Activated naive CD4-positive, alpha-beta T cell treated with anti-CD3 and anti-CD28 coated beads, Interleukin-2, amount 50 U/mL, for 16 hours (primary cell): ENCODE data around the gene ZNF3.

Experiments used
- DNase-seq: peaks from one replicate; pipeline ENCODE4 v3.0.0-alpha.2; 2020

ZNF3 gene

DNA sequence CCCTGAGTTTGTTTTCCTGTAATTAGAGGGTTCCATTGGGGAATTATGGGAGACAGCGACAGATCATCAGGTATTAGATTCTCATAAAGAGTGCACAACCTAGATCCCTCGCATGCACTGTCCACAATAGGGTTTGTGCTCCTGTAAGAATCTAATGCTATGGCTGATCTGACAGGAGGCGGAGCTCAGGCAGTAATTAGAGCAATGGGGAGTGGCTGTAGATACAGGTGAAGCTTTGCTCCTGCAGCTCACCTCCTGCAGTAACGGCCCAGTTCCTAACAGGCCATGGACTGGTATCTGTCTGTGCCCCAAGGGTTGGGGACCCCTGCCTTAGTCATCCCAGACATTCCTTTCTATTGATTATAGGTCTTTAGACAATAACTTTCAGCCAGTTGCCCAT, 32.8 kb downstream of the ZNF3 start:
- no peak for DNase-seq

DNA sequence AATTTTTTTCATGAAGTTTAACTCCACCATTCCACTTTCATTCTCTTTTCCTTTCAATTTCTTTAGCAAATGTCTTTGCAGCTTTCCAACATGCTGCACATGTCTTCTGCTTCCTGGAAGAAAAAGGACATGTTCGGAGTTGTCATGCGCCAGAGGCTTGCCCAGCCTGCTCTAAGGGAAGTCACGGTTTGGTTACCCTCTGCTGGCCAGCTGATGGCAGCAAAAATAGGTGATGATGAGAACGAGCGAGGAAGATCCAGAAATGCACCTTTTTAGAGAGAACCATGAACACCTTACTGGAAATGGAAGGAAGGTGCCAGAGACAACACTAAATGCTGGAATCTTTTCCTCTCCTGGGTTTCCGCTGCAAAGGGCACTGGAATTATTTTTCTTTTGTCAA, 36.8 kb downstream of the ZNF3 start:
- no peak for DNase-seq

DNA sequence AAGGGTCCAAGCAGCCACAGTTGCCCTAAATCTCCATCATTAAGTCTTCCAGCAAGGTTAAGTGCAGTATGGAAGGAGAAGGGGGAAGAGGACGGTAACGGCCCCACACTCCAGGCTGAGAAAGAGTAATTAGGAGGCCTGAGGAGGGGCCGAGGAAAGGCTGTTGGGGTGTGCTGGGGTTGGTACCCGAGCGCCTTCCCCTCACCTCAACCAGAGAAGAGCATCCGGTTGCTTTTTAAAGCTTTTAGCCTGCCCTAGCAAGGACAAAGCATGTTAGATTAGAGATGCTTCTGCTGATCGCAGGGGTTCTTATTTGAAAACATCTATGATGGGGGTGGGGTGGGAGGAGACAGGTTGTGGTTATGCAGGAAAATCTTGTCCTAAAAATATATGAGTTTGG, 40.9 kb downstream of the ZNF3 start:
- DNase-seq, result no peak

DNA sequence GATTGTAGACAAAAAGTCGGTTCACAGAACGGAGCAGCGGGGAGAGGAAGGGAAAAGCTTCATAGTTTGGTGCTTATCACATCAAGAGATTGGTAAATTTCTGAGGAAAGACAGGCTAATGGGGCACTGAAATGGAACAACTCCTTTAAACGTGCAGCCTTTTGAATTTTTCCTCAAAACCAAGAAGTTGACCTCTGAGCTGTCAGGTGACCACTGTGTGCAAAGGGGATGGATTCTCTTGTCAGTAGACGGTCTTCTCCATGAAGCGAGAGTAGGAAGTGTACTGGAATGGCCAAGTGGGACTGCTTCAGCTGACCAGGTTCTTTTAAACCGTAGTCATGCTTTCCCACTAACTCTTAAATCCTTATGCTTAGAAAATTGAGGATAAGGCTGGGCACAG, 43.2 kb downstream of the ZNF3 start:
- no peak for DNase-seq

DNA sequence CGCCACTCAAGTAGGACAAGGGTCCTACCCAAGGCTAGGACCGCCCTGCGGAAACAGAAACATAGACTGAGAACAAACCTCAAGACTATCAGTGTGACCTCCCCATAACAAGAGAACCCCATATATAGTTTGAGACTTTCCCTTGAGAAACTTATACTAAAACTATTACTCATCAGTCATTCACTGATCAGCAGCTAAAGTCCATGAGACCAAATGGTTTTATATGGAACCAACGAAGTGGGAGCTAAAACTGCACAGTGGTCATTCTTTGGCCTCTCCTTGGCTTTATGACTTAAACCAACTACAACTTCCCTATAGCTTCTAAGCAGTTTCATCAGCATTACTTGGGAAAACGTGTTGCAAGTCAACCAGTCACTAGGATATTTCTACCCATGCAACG, 45.6 kb downstream of the ZNF3 start:
- DNase-seq, result no peak

DNA sequence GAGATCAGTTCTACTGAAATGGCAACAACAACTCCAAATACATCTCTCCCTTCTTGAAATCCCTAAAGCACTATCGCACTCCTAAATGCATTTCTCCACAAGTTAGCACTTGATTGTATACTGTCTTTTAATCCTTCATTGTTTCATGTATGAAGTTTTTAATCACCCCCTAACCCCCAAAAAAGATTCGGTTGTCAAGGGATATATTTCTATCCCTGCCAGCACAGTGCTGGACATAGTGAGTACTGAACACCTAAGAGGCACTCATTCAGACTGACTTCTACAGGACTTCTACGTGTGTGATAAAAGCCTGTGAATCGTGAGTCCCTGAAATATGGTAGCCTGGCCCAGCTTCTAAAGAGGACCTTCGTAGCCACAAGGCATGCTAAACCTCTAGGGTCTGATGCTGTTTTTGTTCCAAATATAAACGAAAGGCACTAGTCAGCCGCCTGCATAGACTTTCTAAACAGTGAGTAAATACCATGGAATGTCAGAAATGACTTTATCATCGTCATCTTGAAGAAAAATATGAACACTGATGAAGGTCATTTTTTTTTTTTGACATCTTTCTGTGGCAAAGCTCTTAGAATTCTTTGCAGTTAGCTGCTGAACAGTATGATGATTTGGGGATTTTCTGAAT, 46.5 kb downstream of the ZNF3 start:
- no peak for DNase-seq

DNA sequence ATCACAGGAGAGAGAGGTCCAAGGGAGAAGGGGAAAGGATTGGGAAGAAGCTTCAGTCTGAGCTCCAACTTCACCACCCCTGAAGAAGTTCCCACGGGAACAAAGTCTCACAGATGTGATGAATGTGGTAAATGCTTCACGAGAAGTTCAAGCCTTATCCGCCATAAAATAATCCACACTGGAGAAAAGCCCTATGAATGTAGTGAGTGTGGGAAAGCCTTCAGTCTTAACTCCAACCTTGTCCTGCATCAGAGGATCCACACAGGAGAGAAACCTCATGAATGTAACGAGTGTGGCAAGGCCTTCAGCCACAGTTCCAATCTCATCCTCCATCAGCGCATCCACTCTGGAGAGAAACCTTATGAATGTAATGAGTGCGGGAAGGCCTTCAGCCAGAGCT, 48.0 kb downstream of the ZNF3 start:
- DNase-seq, result no peak

DNA sequence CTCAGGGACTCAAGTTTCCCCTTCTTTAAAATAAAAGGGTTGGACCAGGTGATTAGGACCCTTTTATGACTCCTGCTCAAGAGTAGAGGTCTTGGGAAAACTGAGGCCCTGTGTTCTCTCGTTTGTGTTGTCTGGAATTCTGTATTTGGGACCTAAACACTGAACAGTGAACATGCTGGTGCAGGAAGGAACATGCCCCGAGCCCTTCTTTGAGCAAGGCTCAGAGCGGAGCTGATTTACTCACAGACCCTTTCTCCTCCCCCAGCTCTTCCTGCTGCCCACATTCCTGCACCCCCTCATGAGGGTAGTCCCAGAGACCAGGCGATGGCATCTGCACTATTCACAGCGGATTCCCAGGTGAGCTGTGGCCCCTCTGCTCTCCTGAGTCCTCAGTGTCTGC, 51.9 kb downstream of the ZNF3 start:
- DNase-seq, result no peak

DNA sequence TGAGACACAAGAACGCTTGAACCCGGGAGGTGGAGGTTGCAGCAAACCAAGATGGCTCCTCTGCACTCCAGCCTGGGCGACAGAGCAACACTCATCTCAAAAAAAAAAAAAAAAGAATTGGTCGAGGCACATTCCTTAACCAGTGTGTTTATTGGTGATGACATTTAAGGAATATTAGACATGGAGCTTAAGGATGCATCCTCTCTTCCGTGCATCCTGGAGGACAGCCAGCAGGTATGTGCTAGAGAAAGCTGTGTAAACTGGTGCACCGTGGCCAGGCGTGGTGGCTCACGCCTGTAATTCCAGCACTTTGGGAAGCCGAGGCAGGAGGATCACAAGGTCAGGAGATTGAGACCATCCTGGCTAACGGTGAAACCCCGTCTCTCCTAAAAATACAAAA, 54.3 kb downstream of the ZNF3 start:
- no peak for DNase-seq

DNA sequence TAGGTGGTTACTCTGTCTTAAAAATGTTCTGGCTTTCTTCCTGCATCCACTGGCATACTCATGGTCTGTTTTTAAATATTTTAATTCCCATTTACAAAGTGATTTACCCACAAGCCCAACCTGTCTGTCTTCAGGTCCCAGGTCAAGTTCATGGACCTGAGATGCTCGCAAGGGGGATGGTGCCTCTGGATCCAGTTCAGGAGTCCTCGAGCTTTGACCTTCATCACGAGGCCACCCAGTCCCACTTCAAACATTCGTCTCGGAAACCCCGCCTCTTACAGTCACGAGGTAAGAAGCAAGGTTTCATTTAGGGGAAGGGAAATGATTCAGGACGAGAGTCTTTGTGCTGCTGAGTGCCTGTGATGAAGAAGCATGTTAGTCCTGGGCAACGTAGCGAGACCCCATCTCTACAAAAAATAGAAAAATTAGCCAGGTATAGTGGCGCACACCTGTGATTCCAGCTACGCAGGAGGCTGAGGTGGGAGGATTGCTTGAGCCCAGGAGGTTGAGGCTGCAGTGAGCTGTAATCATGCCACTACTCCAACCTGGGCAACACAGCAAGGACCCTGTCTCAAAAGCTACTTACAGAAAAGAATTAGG, 57.4 kb downstream of the ZNF3 start:
- no peak for DNase-seq

DNA sequence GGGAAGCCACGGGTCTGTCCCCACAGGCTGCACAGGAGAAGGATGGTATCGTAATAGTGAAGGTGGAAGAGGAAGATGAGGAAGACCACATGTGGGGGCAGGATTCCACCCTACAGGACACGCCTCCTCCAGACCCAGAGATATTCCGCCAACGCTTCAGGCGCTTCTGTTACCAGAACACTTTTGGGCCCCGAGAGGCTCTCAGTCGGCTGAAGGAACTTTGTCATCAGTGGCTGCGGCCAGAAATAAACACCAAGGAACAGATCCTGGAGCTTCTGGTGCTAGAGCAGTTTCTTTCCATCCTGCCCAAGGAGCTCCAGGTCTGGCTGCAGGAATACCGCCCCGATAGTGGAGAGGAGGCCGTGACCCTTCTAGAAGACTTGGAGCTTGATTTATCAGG, 58.0 kb downstream of the ZNF3 start:
- DNase-seq, result no peak

DNA sequence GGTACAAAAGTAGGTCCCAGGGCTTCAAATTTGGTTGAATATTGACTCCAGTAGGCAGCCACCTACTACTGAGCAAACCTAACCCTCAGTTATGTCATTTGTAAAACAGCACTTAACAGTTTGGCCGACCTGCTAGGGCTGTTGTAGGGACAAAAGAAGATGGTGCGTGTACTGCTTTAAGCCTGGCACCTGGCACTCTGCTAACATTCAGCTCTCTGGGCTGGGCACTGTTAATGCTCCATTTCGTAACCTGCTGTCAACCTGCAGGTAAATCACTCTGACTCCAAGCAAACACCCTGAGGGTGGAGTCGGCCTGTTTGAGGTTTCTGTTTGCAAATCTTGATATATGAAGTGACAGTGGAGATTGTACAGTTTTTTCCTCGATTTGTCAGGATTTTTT, 58.9 kb downstream of the ZNF3 start:
- no peak for DNase-seq

DNA sequence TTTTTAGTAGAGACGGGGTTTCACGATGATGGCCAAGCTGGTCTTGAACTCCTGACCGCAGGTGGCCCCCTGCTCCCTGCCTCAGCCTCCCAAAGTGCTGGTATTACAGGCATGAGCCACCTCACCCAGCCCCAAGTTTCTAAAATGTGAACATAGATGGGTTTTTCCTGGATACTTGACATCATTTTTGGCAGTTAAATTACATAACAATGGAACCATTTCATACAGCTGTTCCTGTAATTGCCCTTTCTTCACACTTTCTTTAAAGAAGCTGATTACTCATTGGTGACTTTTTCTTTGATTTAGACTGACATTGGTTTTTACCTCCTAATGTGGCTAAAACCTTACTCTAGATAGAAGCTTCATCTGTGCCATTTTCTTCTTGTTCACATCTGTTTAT, 60.2 kb downstream of the ZNF3 start:
- DNase-seq, result no peak
